DMS53 (cell line): Measurements from ENCODE around the gene VSTM5.
"Not testable (repeated sequence)": the region's sequence is repeated elsewhere in the genome, so short reads cannot be mapped to it uniquely, and the experiment has no call there.

Source experiments
- DNase-seq: peaks from one replicate; lab custom pipeline; 2025; lab: John Stamatoyannopoulos, UW

VSTM5 gene

GRCh38 chr11:93850594-93851018, at the start of gene VSTM5:
Gene VSTM5, minus strand, starts transcription at chr11:93850618. Its CDS starts 116 bp downstream, at chr11:93850502.
- no peak for DNase-seq

GRCh38 chr11:93895106-93895862, 44.9 kb upstream of the VSTM5 start:
- DNase-seq = peak; percentile 89

GRCh38 chr11:93890391-93891051, 40.1 kb upstream of the VSTM5 start:
- DNase-seq = no peak

- DNase-seq = no peak
These were observed 36.7 kb upstream of the VSTM5 start for GRCh38 chr11:93887111-93887510.

- DNase-seq = not testable (repeated sequence)
These were observed 28.7 kb upstream of the VSTM5 start for GRCh38 chr11:93879114-93879513.

GRCh38 chr11:93875637-93876036, 25.2 kb upstream of the VSTM5 start:
- no peak for DNase-seq

GRCh38 chr11:93871526-93871925, 21.1 kb upstream of the VSTM5 start:
- no peak for DNase-seq

- no peak for DNase-seq
These were observed 20.2 kb upstream of the VSTM5 start for GRCh38 chr11:93870616-93871015.

GRCh38 chr11:93869830-93870229, 19.4 kb upstream of the VSTM5 start:
- DNase-seq = no peak

- DNase-seq = peak; percentile 45
These were observed 18.0 kb upstream of the VSTM5 start for GRCh38 chr11:93868404-93868803.

- no peak for DNase-seq
These were observed 11.4 kb upstream of the VSTM5 start for GRCh38 chr11:93861808-93862207.

- DNase-seq = no peak
These were observed 7.8 kb upstream of the VSTM5 start for GRCh38 chr11:93858121-93858775.

- peak; percentile 34 for DNase-seq
These were observed 7.1 kb upstream of the VSTM5 start for GRCh38 chr11:93857413-93858120.

- no peak for DNase-seq
These were observed 1.8 kb upstream of the VSTM5 start for GRCh38 chr11:93852242-93852641.

GRCh38 chr11:93849751-93850593, 446 bp downstream of the VSTM5 start:
- DNase-seq = peak; percentile 86

- DNase-seq = no peak
These were observed 1.2 kb downstream of the VSTM5 start for GRCh38 chr11:93849201-93849600.

GRCh38 chr11:93846411-93846810, 4.0 kb downstream of the VSTM5 start:
- DNase-seq = no peak

GRCh38 chr11:93845181-93846092, 5.0 kb downstream of the VSTM5 start:
- DNase-seq = peak; percentile 70

- DNase-seq = no peak
These were observed 5.8 kb downstream of the VSTM5 start for GRCh38 chr11:93844568-93844967.

- DNase-seq = no peak
These were observed 6.5 kb downstream of the VSTM5 start for GRCh38 chr11:93843906-93844305.
